Thoracic aorta (tissue), 2 donors: ENCODE data around the gene PRSS33. TPM values are rescaled to one million over a fixed set of nuclear protein-coding genes. Genes with fewer than 3 reads are reported as not detected.
A peak's percentile ranks its signal among the peaks of the same experiment; 100 is the strongest.

ENCODE experiments used
- ATAC-seq: fragments of 150-250 bp; one replicate; pipeline ENCODE4 v1.8.0; 2017; ENCODE audit warnings: low read depth; ENCODE audit not compliant: insufficient number of reproducible peaks, low FRiP score
- DNase-seq: peaks from one replicate; pipeline ENCODE4 v3.0.0-alpha.2; 2020; ENCODE audit warnings: low spot score
- H3K27ac ChIP-seq, 2 donors: fragments of 200-600 bp; sonication (generic); 1 replicate in 1 of 2; 2 replicates in 1 of 2; pipeline ENCODE4 v1.5.1; 2016; ENCODE audit warnings: mild to moderate bottlenecking in 2 of 2, moderate library complexity in 2 of 2
- H3K27me3 ChIP-seq: fragments of 200-600 bp; sonication (generic); replicated peaks from 2 replicates; pipeline ENCODE4 v1.6.0; 2016; ENCODE audit warnings: mild to moderate bottlenecking; ENCODE audit not compliant: insufficient read depth
- H3K36me3 ChIP-seq: fragments of 200-600 bp; sonication (generic); one replicate; pipeline ENCODE4 v1.5.1; 2016
- H3K4me1 ChIP-seq, 2 donors: fragments of 200-600 bp; sonication (generic); 1 replicate in 1 of 2; 2 replicates in 1 of 2; pipeline versions ENCODE4 v1.5.1 to v1.6.0; 2016; ENCODE audit warnings: low read depth in 2 of 2, mild to moderate bottlenecking in 1 of 2; ENCODE audit not compliant: control insufficient read depth in 1 of 2
- H3K4me3 ChIP-seq: fragments of 200-600 bp; sonication (generic); 2 replicates; pipeline ENCODE4 v1.5.1; 2016; ENCODE audit warnings: mild to moderate bottlenecking
- H3K9me3 ChIP-seq: fragments of 200-600 bp; sonication (generic); 2 replicates; pipeline ENCODE4 v1.5.1; 2016
- total RNA-seq, 2 donors: library from RNA; depleted of rRNA; stranded (reverse); fragments of >200 nt; gene quantifications; one replicate each; pipeline versions ENCODE4 v1.1.0 to v1.2.3, GENCODE V29; 2016
- TF ChIP-seq, protein P1 (sequence below): fragments of 200-600 bp; sonication (generic); IDR thresholded peaks from one replicate; pipeline ENCODE4 v1.5.1; 2019; ENCODE audit warnings: antibody characterized with exemption

Gene PRSS33
- total RNA-seq, 2 donors from 2014 or later = not detected

DNA sequence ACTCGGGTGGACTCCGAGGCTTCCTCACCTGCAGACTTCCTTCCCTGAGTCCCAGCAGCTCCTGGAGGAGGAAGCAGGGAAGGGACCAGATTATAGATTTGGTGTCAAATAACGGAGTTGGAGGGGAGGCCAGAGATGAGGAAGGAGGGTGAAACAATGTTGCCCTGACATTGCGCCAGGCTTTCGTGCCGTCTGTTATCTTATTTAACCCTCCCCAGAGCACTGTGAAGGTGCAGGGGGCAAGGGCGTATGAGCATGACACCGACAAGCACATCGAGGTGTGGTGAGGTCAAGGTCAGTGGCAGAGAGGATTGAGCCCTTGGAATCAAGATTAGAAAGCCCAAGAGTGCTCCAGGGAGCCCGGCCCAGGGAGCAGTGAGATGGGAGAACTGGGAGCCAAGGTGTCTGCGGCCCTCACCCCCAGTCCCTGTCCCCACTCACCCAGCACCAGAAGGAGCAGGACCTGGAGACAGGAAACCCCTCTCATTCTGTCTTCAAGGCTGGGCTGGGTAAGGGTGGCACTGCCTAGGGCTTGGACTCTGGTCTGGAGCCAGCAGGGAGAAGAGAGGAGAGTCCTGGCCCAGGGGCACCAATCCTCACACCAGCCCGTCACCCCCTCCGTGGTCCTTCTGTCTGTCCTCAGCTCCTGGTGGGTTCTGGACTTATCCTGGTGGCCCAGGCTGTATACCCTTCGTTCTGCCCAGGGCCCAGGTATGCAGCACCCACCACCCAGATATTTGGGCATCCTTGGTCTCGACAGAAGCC lies 1.1 kb downstream of the PRSS33 start:
- Histone ChIP-seq H3K9me3 (no peaks in the 10 kb centered on the region), H3K27me3 (peaks cover 6% of the 10 kb centered on the region)
- ATAC-seq = no peak

DNA sequence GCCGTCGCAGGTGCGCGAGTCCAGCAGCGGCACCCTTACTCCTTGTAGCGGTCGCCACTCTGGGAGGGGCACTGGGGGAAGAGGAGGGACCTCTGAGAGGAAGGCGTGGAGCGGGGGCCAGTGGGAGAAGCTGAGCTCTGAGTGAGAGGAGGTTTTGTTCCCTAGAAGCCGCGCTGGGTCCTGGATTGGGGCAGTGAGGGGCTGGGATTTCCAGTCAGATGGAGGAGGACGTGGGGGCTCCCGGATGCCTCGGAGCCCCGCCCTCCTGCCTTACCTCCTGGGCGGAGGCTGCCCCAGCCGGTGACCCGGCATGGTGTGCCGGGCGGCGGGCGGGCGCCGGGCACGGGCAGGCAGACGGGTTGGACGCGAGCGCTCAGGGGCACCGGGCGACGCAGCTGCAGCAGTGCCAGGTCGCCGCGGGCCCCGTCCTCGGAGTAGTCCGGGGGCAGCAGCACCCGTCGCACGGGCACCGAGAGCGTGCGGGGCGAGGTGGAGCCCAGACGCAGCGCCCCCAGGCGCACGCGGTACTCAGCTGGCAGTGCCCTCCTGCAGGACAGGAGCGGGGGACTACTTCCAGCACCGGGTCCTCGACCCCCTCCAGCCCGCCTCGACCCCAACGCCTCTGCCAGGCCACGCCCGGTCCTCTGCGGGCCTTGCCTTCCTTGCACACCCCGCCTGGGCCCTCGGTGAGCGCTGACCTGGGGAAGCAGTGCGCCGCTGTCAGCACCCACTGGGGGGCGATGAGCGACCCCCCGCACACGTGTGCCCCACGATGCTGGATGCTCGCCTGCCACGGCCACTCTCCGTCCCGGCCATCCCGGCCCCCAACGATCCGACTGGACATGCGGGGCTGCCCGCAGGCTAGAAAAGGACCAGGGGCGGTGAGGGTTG lies 2.0 kb downstream of the PRSS33 start:
- Histone ChIP-seq H3K27me3 (peaks cover 6% of the 10 kb centered on the region), H3K36me3 (no peaks in the 10 kb centered on the region), H3K4me1 (peaks cover 0 to 8% of the 10 kb centered on the region in 2 donors), H3K9me3 (no peaks in the 10 kb centered on the region), H3K27ac (no peak overlapping the region), H3K4me3 (peak overlapping the region; percentile 59)
- TF ChIP-seq, protein P1, sequence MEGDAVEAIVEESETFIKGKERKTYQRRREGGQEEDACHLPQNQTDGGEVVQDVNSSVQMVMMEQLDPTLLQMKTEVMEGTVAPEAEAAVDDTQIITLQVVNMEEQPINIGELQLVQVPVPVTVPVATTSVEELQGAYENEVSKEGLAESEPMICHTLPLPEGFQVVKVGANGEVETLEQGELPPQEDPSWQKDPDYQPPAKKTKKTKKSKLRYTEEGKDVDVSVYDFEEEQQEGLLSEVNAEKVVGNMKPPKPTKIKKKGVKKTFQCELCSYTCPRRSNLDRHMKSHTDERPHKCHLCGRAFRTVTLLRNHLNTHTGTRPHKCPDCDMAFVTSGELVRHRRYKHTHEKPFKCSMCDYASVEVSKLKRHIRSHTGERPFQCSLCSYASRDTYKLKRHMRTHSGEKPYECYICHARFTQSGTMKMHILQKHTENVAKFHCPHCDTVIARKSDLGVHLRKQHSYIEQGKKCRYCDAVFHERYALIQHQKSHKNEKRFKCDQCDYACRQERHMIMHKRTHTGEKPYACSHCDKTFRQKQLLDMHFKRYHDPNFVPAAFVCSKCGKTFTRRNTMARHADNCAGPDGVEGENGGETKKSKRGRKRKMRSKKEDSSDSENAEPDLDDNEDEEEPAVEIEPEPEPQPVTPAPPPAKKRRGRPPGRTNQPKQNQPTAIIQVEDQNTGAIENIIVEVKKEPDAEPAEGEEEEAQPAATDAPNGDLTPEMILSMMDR = no peak
- ATAC-seq (no peak), DNase-seq (no peak)

More for the DNA sequence above, 1.1 kb downstream of the PRSS33 start:
- H3K4me3 ChIP-seq = no peak overlapping the region
- DNase-seq = no peak
- no peak overlapping the region for H3K27ac ChIP-seq
- TF ChIP-seq, protein P1 = no peak
- H3K4me1 ChIP-seq = peaks cover 0 to 8% of the 10 kb centered on the region in 2 donors
- H3K36me3 ChIP-seq = no peaks in the 10 kb centered on the region

DNA sequence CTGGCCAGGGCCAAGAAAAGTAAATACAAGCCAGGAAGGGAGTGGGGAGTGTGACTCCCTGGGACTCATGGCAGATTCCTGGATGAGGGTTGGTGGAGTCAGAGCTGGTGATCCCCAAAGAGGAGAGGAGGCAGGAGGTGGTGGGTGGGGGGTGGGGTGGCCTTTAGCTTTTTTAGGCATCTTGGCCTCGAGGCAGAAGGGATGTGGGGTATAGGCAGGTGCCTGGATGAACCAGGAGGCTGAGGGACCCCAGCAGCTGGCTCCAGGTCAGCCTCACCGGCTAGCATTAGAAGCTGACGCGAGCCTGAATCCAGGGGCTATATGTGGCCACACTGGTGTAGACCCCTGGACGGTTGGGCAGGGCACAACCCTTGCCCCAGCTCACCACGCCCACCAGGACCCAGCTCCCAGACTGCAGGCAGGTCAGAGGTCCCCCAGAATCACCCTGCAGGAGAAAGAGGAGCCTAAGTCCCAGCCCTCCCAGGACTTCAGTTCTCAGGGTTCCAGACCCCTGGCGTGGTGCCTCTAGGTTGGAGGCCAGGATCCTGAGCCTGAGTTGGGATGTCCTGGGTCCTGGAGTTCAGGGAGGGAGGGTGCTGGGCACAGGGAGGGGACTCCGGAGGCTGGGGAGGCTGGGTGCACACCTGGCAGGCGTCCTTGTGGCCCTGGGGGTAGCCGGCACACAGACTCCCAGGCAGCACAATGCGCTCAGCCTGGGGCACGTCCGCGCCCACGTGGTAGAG lies 2.8 kb downstream of the PRSS33 start:
- no peak for DNase-seq
- Histone ChIP-seq H3K4me3 (peak overlapping the region; percentile 59), H3K36me3 (no peaks in the 10 kb centered on the region), H3K4me1 (peaks cover 0 to 8% of the 10 kb centered on the region in 2 donors), H3K27ac (no peak overlapping the region), H3K9me3 (no peaks in the 10 kb centered on the region), H3K27me3 (peaks cover 6% of the 10 kb centered on the region)
- no peak for ATAC-seq
- TF ChIP-seq, protein P1 = no peak

DNA sequence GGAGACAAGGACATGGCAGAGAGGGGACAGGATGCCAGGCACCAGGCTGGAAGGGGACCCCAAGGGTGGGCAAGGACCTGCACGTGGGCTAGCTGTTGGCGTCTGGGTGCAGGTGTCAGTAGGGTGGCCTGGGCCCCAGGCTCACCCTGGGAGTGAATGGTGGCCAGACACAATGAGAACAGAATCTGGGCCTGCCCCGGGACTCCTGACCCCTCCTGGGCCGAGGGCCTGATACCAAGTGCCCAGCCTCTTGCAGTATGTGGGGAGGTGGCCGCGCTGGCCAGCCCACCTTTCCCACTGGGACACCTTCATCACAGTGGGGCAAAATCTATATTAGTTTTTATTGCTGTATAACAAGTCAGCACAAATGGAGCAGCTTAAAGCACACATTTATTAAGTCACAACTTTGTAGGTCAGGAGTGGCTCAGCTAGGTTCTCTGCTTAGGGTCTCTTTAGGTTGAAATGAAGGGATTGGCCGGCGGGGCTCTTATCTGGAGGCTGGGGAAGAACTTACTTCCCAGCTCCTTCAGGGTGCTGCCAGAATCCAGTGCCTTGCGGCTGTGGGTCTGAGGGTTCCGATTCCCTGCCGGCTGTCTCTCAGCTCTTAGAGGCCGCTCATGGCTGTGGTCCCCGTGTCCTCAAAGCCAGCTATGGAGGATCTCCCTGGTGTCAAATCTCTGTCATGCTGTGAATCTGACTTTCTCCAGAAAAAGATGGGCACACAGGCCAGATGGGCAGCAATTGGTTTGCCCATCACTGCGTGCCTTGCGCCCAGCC lies 3.6 kb downstream of the PRSS33 start:
- Histone ChIP-seq H3K27me3 (peaks cover 6% of the 10 kb centered on the region), H3K9me3 (no peaks in the 10 kb centered on the region), H3K27ac (no peak overlapping the region), H3K4me3 (no peak overlapping the region), H3K36me3 (no peaks in the 10 kb centered on the region), H3K4me1 (peaks cover under 1 to 14% of the 10 kb centered on the region in 2 donors)
- TF ChIP-seq, protein P1 = no peak
- ATAC-seq = no peak
- no peak for DNase-seq
